ENCODE data around the gene PRDX3. TPM values are rescaled to one million over a fixed set of nuclear protein-coding genes. Genes with fewer than 3 reads are reported as not detected.

The PRDX3 gene
- 93.2 TPM for total RNA-seq (ENCODE audit: unreplicated experiment)
- long read RNA-seq, transcript PRDX3-201 (7 exons, 1,591 nt), result major isoform, 152 of 158 reads
- long read RNA-seq, partial matches to known transcripts, result 3 of 158 reads
- long read RNA-seq, other reads (novel, unspliced or antisense), result 2 of 158 reads

DNA sequence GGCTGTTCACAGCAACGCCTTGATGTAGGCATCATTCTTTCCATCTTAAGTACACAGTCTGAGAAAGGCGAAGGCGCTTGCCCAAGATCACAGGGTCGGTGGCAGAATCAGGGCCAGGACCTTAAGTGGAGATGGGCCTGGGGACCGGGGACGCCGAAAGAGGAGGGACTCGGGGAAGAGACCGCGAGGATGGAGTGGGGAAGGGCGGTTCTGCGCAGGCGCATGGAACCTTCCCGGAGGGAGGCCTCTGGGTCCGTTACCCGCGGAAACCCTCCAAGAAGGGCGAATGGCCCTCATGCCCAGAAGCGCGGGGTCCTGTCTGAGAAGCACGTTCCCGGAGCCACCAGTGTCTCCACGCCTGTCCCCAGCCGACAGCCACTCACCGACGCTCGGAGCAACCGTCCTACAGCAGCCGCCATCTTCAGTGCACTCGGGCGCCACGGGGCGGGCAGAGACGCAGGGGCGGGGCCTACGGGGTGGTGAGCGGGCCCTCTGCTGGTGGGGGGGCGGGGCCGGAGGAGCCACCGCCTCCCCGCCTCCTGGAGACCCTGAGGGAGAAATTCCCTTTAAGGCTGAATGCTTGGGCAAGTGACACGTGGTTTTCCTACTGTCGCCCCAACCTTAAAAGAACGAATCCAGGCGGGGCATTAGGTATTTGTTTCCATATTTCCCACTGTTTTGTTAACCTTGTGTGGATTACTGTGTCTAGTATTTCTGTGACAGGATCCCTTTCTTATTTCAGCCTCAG lies at the start of gene PRDX3:
PRDX3 (minus strand) TSS at position 441 of the 748 bp plus-strand sequence; CDS start at position 419, 22 bp downstream.
- Mint-ChIP-seq H3K4me3 (ENCODE audit: unreplicated experiment) (peak within 1 kb of the TSS; percentile 99), H3K36me3 (ENCODE audit: low read depth, unreplicated experiment) (peaks cover 13% of the 10 kb centered on the region), H3K4me1 (ENCODE audit: unreplicated experiment) (peaks cover 16% of the 10 kb centered on the region), H3K9me3 (ENCODE audit: unreplicated experiment) (no peaks in the 10 kb centered on the region), H3K27ac (ENCODE audit: unreplicated experiment) (peak within 1 kb of the TSS; percentile 92), H3K27me3 (ENCODE audit: unreplicated experiment) (peaks cover 7% of the 10 kb centered on the region)
- TF ChIP-seq, protein P1, sequence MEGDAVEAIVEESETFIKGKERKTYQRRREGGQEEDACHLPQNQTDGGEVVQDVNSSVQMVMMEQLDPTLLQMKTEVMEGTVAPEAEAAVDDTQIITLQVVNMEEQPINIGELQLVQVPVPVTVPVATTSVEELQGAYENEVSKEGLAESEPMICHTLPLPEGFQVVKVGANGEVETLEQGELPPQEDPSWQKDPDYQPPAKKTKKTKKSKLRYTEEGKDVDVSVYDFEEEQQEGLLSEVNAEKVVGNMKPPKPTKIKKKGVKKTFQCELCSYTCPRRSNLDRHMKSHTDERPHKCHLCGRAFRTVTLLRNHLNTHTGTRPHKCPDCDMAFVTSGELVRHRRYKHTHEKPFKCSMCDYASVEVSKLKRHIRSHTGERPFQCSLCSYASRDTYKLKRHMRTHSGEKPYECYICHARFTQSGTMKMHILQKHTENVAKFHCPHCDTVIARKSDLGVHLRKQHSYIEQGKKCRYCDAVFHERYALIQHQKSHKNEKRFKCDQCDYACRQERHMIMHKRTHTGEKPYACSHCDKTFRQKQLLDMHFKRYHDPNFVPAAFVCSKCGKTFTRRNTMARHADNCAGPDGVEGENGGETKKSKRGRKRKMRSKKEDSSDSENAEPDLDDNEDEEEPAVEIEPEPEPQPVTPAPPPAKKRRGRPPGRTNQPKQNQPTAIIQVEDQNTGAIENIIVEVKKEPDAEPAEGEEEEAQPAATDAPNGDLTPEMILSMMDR (IDR thresholded peaks at IDR 0.05; ENCODE audit: unreplicated experiment), result no peak
- DNase-seq (ENCODE audit: low spot score), result peak; percentile 95

DNA sequence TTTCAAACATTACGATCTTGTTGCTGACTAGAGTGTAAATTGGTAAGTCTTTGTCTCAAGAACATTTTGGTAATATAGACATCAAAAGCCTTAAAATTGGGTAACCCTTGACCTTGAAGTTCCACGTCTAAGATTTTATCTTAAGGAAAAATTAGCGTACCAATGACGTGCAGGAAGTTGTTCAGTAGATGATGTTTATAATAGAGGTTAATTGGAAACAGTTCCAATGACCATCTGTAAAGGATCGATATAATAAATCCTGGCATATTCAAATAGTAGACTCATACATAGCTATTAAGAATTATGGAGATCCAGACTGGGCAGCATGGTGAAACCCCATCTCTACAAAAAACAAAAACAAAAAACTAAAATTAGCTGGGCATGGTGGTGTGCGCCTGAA lies 49.2 kb upstream of the PRDX3 start:
- no peak overlapping the region for H3K4me3 Mint-ChIP-seq (ENCODE audit: unreplicated experiment)
- TF ChIP-seq, protein P1 (IDR thresholded peaks at IDR 0.05; ENCODE audit: unreplicated experiment), result no peak
- DNase-seq (ENCODE audit: low spot score), result no peak
- H3K27ac Mint-ChIP-seq (ENCODE audit: unreplicated experiment), result no peak overlapping the region
- peaks cover 9% of the 10 kb centered on the region for H3K27me3 Mint-ChIP-seq (ENCODE audit: unreplicated experiment)
- no peaks in the 10 kb centered on the region for H3K9me3 Mint-ChIP-seq (ENCODE audit: unreplicated experiment)
- H3K4me1 Mint-ChIP-seq (ENCODE audit: unreplicated experiment), result peaks cover 42% of the 10 kb centered on the region
- H3K36me3 Mint-ChIP-seq (ENCODE audit: low read depth, unreplicated experiment), result peaks cover 30% of the 10 kb centered on the region

DNA sequence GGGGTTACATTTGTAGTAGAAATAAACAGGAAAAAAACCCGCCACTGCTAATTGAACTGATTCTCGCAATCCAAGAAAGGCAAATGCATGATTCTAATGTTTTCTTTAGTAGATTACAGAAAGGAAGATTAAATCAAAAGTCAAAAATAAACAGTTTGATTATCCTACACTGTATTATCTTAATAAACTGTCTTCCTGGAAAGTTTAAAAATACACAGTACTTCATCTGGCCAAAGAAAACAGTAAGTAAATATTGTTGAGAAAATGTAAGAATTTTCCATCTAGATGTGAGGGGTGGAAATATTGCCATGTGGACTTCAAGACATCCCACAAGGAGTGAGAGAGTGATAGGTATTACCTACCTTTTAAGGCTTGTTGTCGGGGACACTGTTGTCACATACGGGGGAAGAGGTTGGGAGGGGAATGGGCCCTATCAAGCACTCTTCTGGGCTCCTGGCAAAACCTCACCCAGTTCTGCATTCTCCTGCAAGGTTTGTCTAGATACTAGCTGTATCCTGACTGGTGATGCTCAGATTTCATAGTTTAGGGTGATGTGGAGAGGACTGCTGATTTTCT lies 46.6 kb upstream of the PRDX3 start:
- Mint-ChIP-seq H3K9me3 (ENCODE audit: unreplicated experiment) (no peaks in the 10 kb centered on the region), H3K36me3 (ENCODE audit: low read depth, unreplicated experiment) (peaks cover 19% of the 10 kb centered on the region), H3K4me3 (ENCODE audit: unreplicated experiment) (no peak overlapping the region), H3K27me3 (ENCODE audit: unreplicated experiment) (peaks cover under 1% of the 10 kb centered on the region), H3K27ac (ENCODE audit: unreplicated experiment) (no peak overlapping the region), H3K4me1 (ENCODE audit: unreplicated experiment) (peaks cover 42% of the 10 kb centered on the region)
- TF ChIP-seq, protein P1 (IDR thresholded peaks at IDR 0.05; ENCODE audit: unreplicated experiment), result no peak
- no peak for DNase-seq (ENCODE audit: low spot score)

DNA sequence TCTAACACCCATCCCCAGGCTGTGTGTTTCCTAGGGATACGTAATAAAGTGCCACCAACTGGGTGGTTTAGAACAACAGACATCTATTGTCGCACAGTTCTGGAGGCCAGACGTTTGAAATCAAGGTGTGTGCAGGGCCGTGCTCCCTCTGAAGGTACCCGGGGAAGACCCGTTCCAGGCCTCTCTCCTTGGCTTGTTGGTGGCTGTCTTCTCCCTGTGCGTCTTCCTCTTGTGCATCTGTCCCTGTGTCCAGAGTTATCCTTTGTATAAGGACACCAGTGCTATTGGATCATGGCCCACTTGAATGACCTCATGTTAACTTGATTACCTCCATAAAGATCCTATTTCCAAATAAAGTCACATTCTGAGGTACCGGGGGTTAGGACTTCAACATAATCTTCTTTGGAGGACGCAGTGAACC lies 44.4 kb upstream of the PRDX3 start:
- H3K4me3 Mint-ChIP-seq (ENCODE audit: unreplicated experiment), result no peak overlapping the region
- DNase-seq (ENCODE audit: low spot score), result no peak
- H3K9me3 Mint-ChIP-seq (ENCODE audit: unreplicated experiment), result no peaks in the 10 kb centered on the region
- no peaks in the 10 kb centered on the region for H3K27me3 Mint-ChIP-seq (ENCODE audit: unreplicated experiment)
- TF ChIP-seq, protein P1 (IDR thresholded peaks at IDR 0.05; ENCODE audit: unreplicated experiment), result no peak
- H3K4me1 Mint-ChIP-seq (ENCODE audit: unreplicated experiment), result peaks cover 47% of the 10 kb centered on the region
- H3K36me3 Mint-ChIP-seq (ENCODE audit: low read depth, unreplicated experiment), result peaks cover 11% of the 10 kb centered on the region
- H3K27ac Mint-ChIP-seq (ENCODE audit: unreplicated experiment), result no peak overlapping the region

DNA sequence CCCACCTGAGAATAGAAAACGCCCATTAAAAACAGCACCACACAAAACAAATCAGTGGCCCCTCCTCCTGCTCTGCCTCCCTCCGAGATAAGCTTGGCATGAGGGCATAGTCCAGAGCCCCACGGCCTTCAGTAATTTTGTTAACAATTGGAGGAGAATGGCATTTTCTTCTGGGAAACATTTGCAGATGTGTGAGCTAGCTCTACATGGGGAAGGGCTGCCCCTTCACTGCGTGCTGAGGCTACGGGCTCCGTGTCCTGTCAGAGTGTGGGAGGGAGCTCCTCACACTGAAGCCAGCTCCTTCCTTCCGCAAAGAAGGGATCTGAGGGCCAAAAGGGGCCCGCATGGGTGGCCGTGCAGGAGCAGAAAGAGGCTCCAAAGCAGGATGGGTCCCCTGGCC lies 43.9 kb upstream of the PRDX3 start:
- TF ChIP-seq, protein P1 (IDR thresholded peaks at IDR 0.05; ENCODE audit: unreplicated experiment), result no peak
- H3K4me1 Mint-ChIP-seq (ENCODE audit: unreplicated experiment), result peaks cover 46% of the 10 kb centered on the region
- H3K9me3 Mint-ChIP-seq (ENCODE audit: unreplicated experiment), result no peaks in the 10 kb centered on the region
- peaks cover 7% of the 10 kb centered on the region for H3K36me3 Mint-ChIP-seq (ENCODE audit: low read depth, unreplicated experiment)
- no peak for DNase-seq (ENCODE audit: low spot score)
- peak overlapping the region; percentile 33 for H3K27ac Mint-ChIP-seq (ENCODE audit: unreplicated experiment)
- H3K4me3 Mint-ChIP-seq (ENCODE audit: unreplicated experiment), result no peak overlapping the region
- no peaks in the 10 kb centered on the region for H3K27me3 Mint-ChIP-seq (ENCODE audit: unreplicated experiment)

Measured in endothelial cell (in vitro differentiated cells).